Esophagus mucosa (tissue), 1 donor: Measurements from ENCODE around the gene CNOT2. TPM values are rescaled to one million over a fixed set of nuclear protein-coding genes. Genes with fewer than 3 reads are reported as not detected.
A peak's percentile ranks its signal among the peaks of the same experiment; 100 is the strongest.

Experiments used
- ATAC-seq: fragments of 200-7000 bp; cut with Tn5 transposase; one replicate; pipeline ENCODE4 v1.9.1; 2020
- total RNA-seq: library from RNA; stranded (reverse); gene quantifications from one replicate; pipeline ENCODE4 v1.2.4, GENCODE V29; 2023
- donor health status: DM: yes; HTN: yes; CAD: no.

CNOT2 gene
- total RNA-seq, 1 donor from 2014 or later, result 35.8 TPM

GRCh38 chr12:70306676-70307075, 63.4 kb downstream of the CNOT2 start:
- ATAC-seq, result no peak

GRCh38 chr12:70307868-70308267, 64.6 kb downstream of the CNOT2 start:
- no peak for ATAC-seq

- ATAC-seq, result no peak
Measured at GRCh38 chr12:70309348-70309747, 66.1 kb downstream of the CNOT2 start.

- ATAC-seq, result no peak
Measured at GRCh38 chr12:70314145-70314544, 70.9 kb downstream of the CNOT2 start.

GRCh38 chr12:70317781-70318180, 74.5 kb downstream of the CNOT2 start:
- no peak for ATAC-seq

- ATAC-seq, result no peak
Measured at GRCh38 chr12:70319605-70320004, 76.4 kb downstream of the CNOT2 start.

- ATAC-seq, result no peak
Measured at GRCh38 chr12:70321191-70321590, 78.0 kb downstream of the CNOT2 start.

- no peak for ATAC-seq
Measured at GRCh38 chr12:70327541-70327940, 84.3 kb downstream of the CNOT2 start.

- ATAC-seq, result no peak
Measured at GRCh38 chr12:70329728-70330127, 86.5 kb downstream of the CNOT2 start.

- no peak for ATAC-seq
Measured at GRCh38 chr12:70330158-70330557, 86.9 kb downstream of the CNOT2 start.

GRCh38 chr12:70332236-70332635, 89.0 kb downstream of the CNOT2 start:
- ATAC-seq, result no peak

- no peak for ATAC-seq
Measured at GRCh38 chr12:70334742-70335141, 91.5 kb downstream of the CNOT2 start.

GRCh38 chr12:70338531-70338930, 95.3 kb downstream of the CNOT2 start:
- ATAC-seq, result no peak

- no peak for ATAC-seq
Measured at GRCh38 chr12:70351076-70351475, 107.8 kb downstream of the CNOT2 start.

GRCh38 chr12:70353780-70354660, 110.8 kb downstream of the CNOT2 start:
- no peak for ATAC-seq

- no peak for ATAC-seq
Measured at GRCh38 chr12:70354787-70355186, 111.6 kb downstream of the CNOT2 start.

GRCh38 chr12:70355972-70356371, 112.7 kb downstream of the CNOT2 start:
- no peak for ATAC-seq

- no peak for ATAC-seq
Measured at GRCh38 chr12:70359458-70360197, 116.4 kb downstream of the CNOT2 start.

GRCh38 chr12:70360218-70360617, 117.0 kb downstream of the CNOT2 start:
- no peak for ATAC-seq

- ATAC-seq, result no peak
Measured at GRCh38 chr12:70364695-70365397, 121.6 kb downstream of the CNOT2 start.

GRCh38 chr12:70365398-70365647, 122.1 kb downstream of the CNOT2 start:
- ATAC-seq, result no peak

GRCh38 chr12:70365648-70366518, 122.7 kb downstream of the CNOT2 start, which contains the start of gene KCNMB4:
Gene KCNMB4, plus strand, starts transcription at chr12:70366290. Its CDS starts 445 bp downstream, at chr12:70366735.
- ATAC-seq, result peak; percentile 72
